ENCODE measurements around the gene ASTN1. TPM values are rescaled to one million over a fixed set of nuclear protein-coding genes. Genes with fewer than 3 reads are reported as not detected.

The ASTN1 gene
- total and polyA plus RNA-seq, 2 experiments from 2014 or later: 1.1 TPM; not detected in 1

GRCh38 chr1:177033628-177034027 is 130.9 kb downstream of the ASTN1 start:
- no peak for DNase-seq (ENCODE audit: low spot score)
- no peak overlapping the region for H3K4me2 ChIP-seq
- H3K9me3 ChIP-seq (ENCODE audit: low read depth): no peaks in the 10 kb centered on the region
- no peaks in the 10 kb centered on the region for H3K27me3 ChIP-seq
- H3K79me2 ChIP-seq: no peaks in the 10 kb centered on the region
- no peak overlapping the region for H3K4me3 ChIP-seq
- 83% methylated on average over 6 of the region's 6 CpGs for WGBS (ENCODE audit: low lambda C conversion rate, missing lambda C conversion rate)
- no peaks in the 10 kb centered on the region for H3K36me3 ChIP-seq (replicated peaks; ENCODE audit: insufficient read depth, low read depth)
- no peak overlapping the region for H2AFZ ChIP-seq
- no peak for TF ChIP-seq EZH2phosphoT487 (IDR thresholded peaks at IDR 0.05; ENCODE audit: low read depth, severe bottlenecking, unreplicated experiment)
- no peaks in the 10 kb centered on the region for H4K20me1 ChIP-seq (ENCODE audit: insufficient read depth, poor library complexity, severe bottlenecking)
- no peak overlapping the region for H3K27ac ChIP-seq
- H3K9me2 ChIP-seq (replicated peaks; ENCODE audit: insufficient read depth): no peaks in the 10 kb centered on the region
- no peaks in the 10 kb centered on the region for H3K4me1 ChIP-seq (ENCODE audit: insufficient read depth)

DNA sequence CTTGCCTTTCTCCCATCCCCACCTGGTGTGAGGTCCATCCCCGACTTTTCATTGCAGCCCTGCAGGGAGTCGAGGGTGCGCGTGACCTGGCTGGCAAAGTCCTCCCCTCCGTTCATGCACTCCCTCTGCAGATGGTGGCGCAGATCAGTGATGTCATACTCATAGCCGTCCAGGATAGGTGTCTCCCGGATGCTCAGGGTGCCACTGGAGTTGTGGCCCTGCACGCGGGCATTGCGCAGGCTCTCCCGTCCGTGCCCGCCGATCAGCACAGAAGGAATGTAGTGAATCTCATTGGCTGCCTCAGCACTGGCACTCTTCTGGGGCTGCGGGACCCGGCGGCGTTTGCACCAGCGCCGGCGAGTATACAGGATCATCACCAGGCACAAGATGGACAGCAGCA is 132.1 kb downstream of the ASTN1 start:
- Histone ChIP-seq H3K4me2 (no peak overlapping the region), H3K4me3 (no peak overlapping the region), H2AFZ (no peak overlapping the region), H3K27me3 (no peaks in the 10 kb centered on the region), H3K9me2 (replicated peaks; ENCODE audit: insufficient read depth) (no peaks in the 10 kb centered on the region), H3K36me3 (replicated peaks; ENCODE audit: insufficient read depth, low read depth) (no peaks in the 10 kb centered on the region), H3K4me1 (ENCODE audit: insufficient read depth) (no peaks in the 10 kb centered on the region), H3K79me2 (no peaks in the 10 kb centered on the region), H4K20me1 (ENCODE audit: insufficient read depth, poor library complexity, severe bottlenecking) (no peaks in the 10 kb centered on the region), H3K9me3 (ENCODE audit: low read depth) (no peaks in the 10 kb centered on the region), H3K27ac (no peak overlapping the region)
- DNase-seq (ENCODE audit: low spot score): no peak
- 96% methylated on average over 22 of the region's 22 CpGs for WGBS (ENCODE audit: low lambda C conversion rate, missing lambda C conversion rate)
- TF ChIP-seq, protein P1, sequence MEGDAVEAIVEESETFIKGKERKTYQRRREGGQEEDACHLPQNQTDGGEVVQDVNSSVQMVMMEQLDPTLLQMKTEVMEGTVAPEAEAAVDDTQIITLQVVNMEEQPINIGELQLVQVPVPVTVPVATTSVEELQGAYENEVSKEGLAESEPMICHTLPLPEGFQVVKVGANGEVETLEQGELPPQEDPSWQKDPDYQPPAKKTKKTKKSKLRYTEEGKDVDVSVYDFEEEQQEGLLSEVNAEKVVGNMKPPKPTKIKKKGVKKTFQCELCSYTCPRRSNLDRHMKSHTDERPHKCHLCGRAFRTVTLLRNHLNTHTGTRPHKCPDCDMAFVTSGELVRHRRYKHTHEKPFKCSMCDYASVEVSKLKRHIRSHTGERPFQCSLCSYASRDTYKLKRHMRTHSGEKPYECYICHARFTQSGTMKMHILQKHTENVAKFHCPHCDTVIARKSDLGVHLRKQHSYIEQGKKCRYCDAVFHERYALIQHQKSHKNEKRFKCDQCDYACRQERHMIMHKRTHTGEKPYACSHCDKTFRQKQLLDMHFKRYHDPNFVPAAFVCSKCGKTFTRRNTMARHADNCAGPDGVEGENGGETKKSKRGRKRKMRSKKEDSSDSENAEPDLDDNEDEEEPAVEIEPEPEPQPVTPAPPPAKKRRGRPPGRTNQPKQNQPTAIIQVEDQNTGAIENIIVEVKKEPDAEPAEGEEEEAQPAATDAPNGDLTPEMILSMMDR (IDR thresholded peaks at IDR 0.05; ENCODE audit: poor library complexity): no peak
- TF ChIP-seq EZH2phosphoT487 (IDR thresholded peaks at IDR 0.05; ENCODE audit: low read depth, severe bottlenecking, unreplicated experiment) (no peak), EZH2 (IDR thresholded peaks at IDR 0.05; ENCODE audit: borderline replicate concordance) (no peak)

- Histone ChIP-seq H3K4me3 (no peak overlapping the region), H3K4me2 (no peak overlapping the region), H3K79me2 (no peaks in the 10 kb centered on the region), H2AFZ (no peak overlapping the region), H3K4me1 (ENCODE audit: insufficient read depth) (no peaks in the 10 kb centered on the region), H3K36me3 (replicated peaks; ENCODE audit: insufficient read depth, low read depth) (no peaks in the 10 kb centered on the region), H4K20me1 (ENCODE audit: insufficient read depth, poor library complexity, severe bottlenecking) (no peaks in the 10 kb centered on the region), H3K9me2 (replicated peaks; ENCODE audit: insufficient read depth) (no peaks in the 10 kb centered on the region), H3K27ac (no peak overlapping the region), H3K9me3 (ENCODE audit: low read depth) (no peaks in the 10 kb centered on the region), H3K27me3 (no peaks in the 10 kb centered on the region)
- 84% methylated on average over 4 of the region's 4 CpGs for WGBS (ENCODE audit: low lambda C conversion rate, missing lambda C conversion rate)
- no peak for DNase-seq (ENCODE audit: low spot score)
- TF ChIP-seq, protein P1 (IDR thresholded peaks at IDR 0.05; ENCODE audit: poor library complexity): no peak
- TF ChIP-seq EZH2 (IDR thresholded peaks at IDR 0.05; ENCODE audit: borderline replicate concordance): no peak
- no peak for TF ChIP-seq EZH2phosphoT487 (IDR thresholded peaks at IDR 0.05; ENCODE audit: low read depth, severe bottlenecking, unreplicated experiment)
Observed at GRCh38 chr1:177024623-177025022, 139.9 kb downstream of the ASTN1 start.

- Histone ChIP-seq H3K79me2 (no peaks in the 10 kb centered on the region), H3K4me3 (no peak overlapping the region), H2AFZ (no peak overlapping the region), H3K27me3 (no peaks in the 10 kb centered on the region), H3K9me2 (replicated peaks; ENCODE audit: insufficient read depth) (no peaks in the 10 kb centered on the region), H4K20me1 (ENCODE audit: insufficient read depth, poor library complexity, severe bottlenecking) (no peaks in the 10 kb centered on the region), H3K9me3 (ENCODE audit: low read depth) (no peaks in the 10 kb centered on the region), H3K27ac (no peak overlapping the region), H3K4me2 (no peak overlapping the region), H3K36me3 (replicated peaks; ENCODE audit: insufficient read depth, low read depth) (no peaks in the 10 kb centered on the region), H3K4me1 (ENCODE audit: insufficient read depth) (no peaks in the 10 kb centered on the region)
- no peak for DNase-seq (ENCODE audit: low spot score)
- 79% methylated on average over 3 of the region's 3 CpGs for WGBS (ENCODE audit: low lambda C conversion rate, missing lambda C conversion rate)
- TF ChIP-seq EZH2phosphoT487 (IDR thresholded peaks at IDR 0.05; ENCODE audit: low read depth, severe bottlenecking, unreplicated experiment): no peak
- TF ChIP-seq EZH2 (IDR thresholded peaks at IDR 0.05; ENCODE audit: borderline replicate concordance): no peak
- TF ChIP-seq, protein P1 (IDR thresholded peaks at IDR 0.05; ENCODE audit: poor library complexity): no peak
Observed at GRCh38 chr1:177023726-177024125, 140.8 kb downstream of the ASTN1 start.
